Prostate gland (tissue), 2 donors: ENCODE results near the gene CTNNA2.

Experiments used
- POLR2A ChIP-seq: fragments of 450-650 bp; IDR thresholded peaks from one replicate; pipeline ENCODE4 v1.6.1; 2016; ENCODE audit warnings: antibody characterized with exemption, mild to moderate bottlenecking
- POLR2AphosphoS5 ChIP-seq: sonication (generic); formaldehyde crosslinking; IDR thresholded peaks from one replicate; pipeline ENCODE4 v1.6.1; 2017; ENCODE audit warnings: antibody characterized with exemption
- TF ChIP-seq, protein P1 (sequence below), 4 experiments: fragments of 200-600 bp in 2 of 4; fragments of 450-650 bp in 2 of 4; sonication (generic) in 2 of 4; IDR thresholded peaks; 1 replicate in 3 of 4; 2 replicates in 1 of 4; pipeline ENCODE4 v1.5.1; 2016 to 2019; ENCODE audit warnings: antibody characterized with exemption in 4 of 4, mild to moderate bottlenecking in 2 of 4, moderate library complexity in 2 of 4

- TF ChIP-seq, protein P1, sequence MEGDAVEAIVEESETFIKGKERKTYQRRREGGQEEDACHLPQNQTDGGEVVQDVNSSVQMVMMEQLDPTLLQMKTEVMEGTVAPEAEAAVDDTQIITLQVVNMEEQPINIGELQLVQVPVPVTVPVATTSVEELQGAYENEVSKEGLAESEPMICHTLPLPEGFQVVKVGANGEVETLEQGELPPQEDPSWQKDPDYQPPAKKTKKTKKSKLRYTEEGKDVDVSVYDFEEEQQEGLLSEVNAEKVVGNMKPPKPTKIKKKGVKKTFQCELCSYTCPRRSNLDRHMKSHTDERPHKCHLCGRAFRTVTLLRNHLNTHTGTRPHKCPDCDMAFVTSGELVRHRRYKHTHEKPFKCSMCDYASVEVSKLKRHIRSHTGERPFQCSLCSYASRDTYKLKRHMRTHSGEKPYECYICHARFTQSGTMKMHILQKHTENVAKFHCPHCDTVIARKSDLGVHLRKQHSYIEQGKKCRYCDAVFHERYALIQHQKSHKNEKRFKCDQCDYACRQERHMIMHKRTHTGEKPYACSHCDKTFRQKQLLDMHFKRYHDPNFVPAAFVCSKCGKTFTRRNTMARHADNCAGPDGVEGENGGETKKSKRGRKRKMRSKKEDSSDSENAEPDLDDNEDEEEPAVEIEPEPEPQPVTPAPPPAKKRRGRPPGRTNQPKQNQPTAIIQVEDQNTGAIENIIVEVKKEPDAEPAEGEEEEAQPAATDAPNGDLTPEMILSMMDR (IDR thresholded peaks at IDR 0.05) = no peak
- TF ChIP-seq POLR2AphosphoS5 (no peak), POLR2A (no peak)
These were observed 1055.2 kb downstream of the CTNNA2 start for GRCh38 chr2:80568011-80568410.
